B cell (primary cell): ENCODE results near the gene PAFAH2. TPM values are rescaled to one million over a fixed set of nuclear protein-coding genes. Genes with fewer than 3 reads are reported as not detected.

ENCODE experiments used
- ATAC-seq: fragments of 200-7000 bp; cut with Tn5 transposase; one replicate; pipeline ENCODE4 v1.10.0; 2021; ENCODE audit warnings: low read depth, mild to moderate bottlenecking, moderate number of reproducible peaks, moderate library complexity
- CTCF ChIA-PET: fragments of 350-600 bp; sonication (Branson Sonifier 250); formaldehyde crosslinking; loops from one replicate; lab custom pipeline; 2021; ENCODE audit warnings: antibody characterized with exemption, inconsistent platforms; lab: Charles Lee
- POLR2A ChIA-PET: fragments of 350-600 bp; sonication (Branson Sonifier 250); formaldehyde crosslinking; loops from one replicate; lab custom pipeline; 2021; ENCODE audit warnings: antibody characterized with exemption; lab: Charles Lee
- DNase-seq: peaks from one replicate; pipeline ENCODE4 v3.0.0; 2013
- H2AFZ ChIP-seq: 2 replicates; pipeline ENCODE4 v1.6.1; 2012; ENCODE audit warnings: mild to moderate bottlenecking, low read depth, low read length; ENCODE audit not compliant: insufficient read depth, poor library complexity, severe bottlenecking
- H3K27ac ChIP-seq, 2 donors: 1 replicate in 1 of 2; 2 replicates in 1 of 2; pipeline ENCODE4 v1.5.1; 2012 to 2013; ENCODE audit warnings: low read length in 2 of 2, mild to moderate bottlenecking in 2 of 2, moderate library complexity in 1 of 2
- H3K27me3 ChIP-seq, 4 experiments: fragments of 200-600 bp in 1 of 4; sonication (generic) in 1 of 4; replicated peaks in 1 of 4; 1 replicate in 2 of 4; 2 replicates in 2 of 4; pipeline versions ENCODE4 v1.6.1 to v1.7.0; 2013 to 2016; ENCODE audit warnings: low read length in 3 of 4, mild to moderate bottlenecking in 2 of 4, mixed read lengths in 1 of 4, moderate library complexity in 1 of 4; ENCODE audit not compliant: insufficient read depth in 4 of 4, control insufficient read depth in 3 of 4; ENCODE audit errors: control extremely low read depth in 1 of 4
- H3K36me3 ChIP-seq, 2 experiments: replicated peaks in 1 of 2; 1 replicate in 1 of 2; 2 replicates in 1 of 2; pipeline versions ENCODE4 v1.6.1 to v1.7.1; 2013; ENCODE audit warnings: low read length in 1 of 2; ENCODE audit not compliant: insufficient read depth in 2 of 2, control insufficient read depth in 1 of 2; ENCODE audit errors: control extremely low read depth in 1 of 2, extremely low read depth in 1 of 2
- H3K4me1 ChIP-seq, 2 donors: fragments of 200-600 bp in 1 of 2; sonication (generic) in 1 of 2; 1 replicate in 1 of 2; 2 replicates in 1 of 2; pipeline versions ENCODE4 v1.5.1 to v1.6.1; 2013 to 2017; ENCODE audit warnings: low read length in 2 of 2; ENCODE audit not compliant: control insufficient read depth in 2 of 2, insufficient read depth in 2 of 2
- H3K4me2 ChIP-seq: replicated peaks from 2 replicates; pipeline ENCODE3; 2012; ENCODE audit warnings: mild to moderate bottlenecking, low read depth, low read length; ENCODE audit not compliant: poor library complexity, severe bottlenecking
- H3K4me3 ChIP-seq, 5 experiments: fragments of 200-600 bp in 1 of 5; sonication (generic) in 1 of 5; 1 replicate in 3 of 5; 2 replicates in 2 of 5; pipeline versions ENCODE4 v1.5.1 to v1.7.0; 2011 to 2016; ENCODE audit warnings: low read length in 4 of 5, mild to moderate bottlenecking in 4 of 5, low read depth in 2 of 5, control low read depth in 1 of 5, moderate library complexity in 1 of 5; ENCODE audit not compliant: insufficient read depth in 1 of 5; ENCODE audit errors: control extremely low read depth in 1 of 5, extremely low read depth in 1 of 5
- H3K79me2 ChIP-seq: fragments of 200-600 bp; sonication (generic); one replicate; pipeline ENCODE4 v1.6.0; 2016; ENCODE audit warnings: low read length; ENCODE audit not compliant: control insufficient read depth, insufficient read depth
- H3K9ac ChIP-seq: fragments of 200-600 bp; sonication (generic); 2 replicates; pipeline ENCODE4 v1.6.1; 2017; ENCODE audit warnings: mild to moderate bottlenecking, low read length, moderate library complexity
- H3K9me3 ChIP-seq, 3 donors: one replicate each; pipeline versions ENCODE4 v1.6.1 to v1.7.1; 2013; ENCODE audit warnings: low read length in 2 of 3; ENCODE audit not compliant: control insufficient read depth in 2 of 3, insufficient read depth in 1 of 3; ENCODE audit errors: control extremely low read depth in 1 of 3
- H4K20me1 ChIP-seq: 2 replicates; pipeline ENCODE4 v1.6.0; 2012; ENCODE audit warnings: mild to moderate bottlenecking, low read length; ENCODE audit not compliant: insufficient read depth, control insufficient read depth, poor library complexity, severe bottlenecking
- H3K27ac Mint-ChIP-seq: one replicate; pipeline ENCODE4 v1.8.0; 2021; ENCODE audit warnings: mixed read lengths
- H3K27me3 Mint-ChIP-seq: one replicate; pipeline ENCODE4 v1.8.0; 2021; ENCODE audit warnings: mixed read lengths
- H3K4me1 Mint-ChIP-seq: one replicate; pipeline ENCODE4 v1.8.0; 2021; ENCODE audit warnings: mixed read lengths
- H3K4me3 Mint-ChIP-seq: one replicate; pipeline ENCODE4 v1.8.0; 2021; ENCODE audit warnings: mixed read lengths
- H3K9me3 Mint-ChIP-seq: one replicate; pipeline ENCODE4 v1.8.0; 2022; ENCODE audit warnings: mixed read lengths; ENCODE audit not compliant: insufficient read depth
- EZH2 ChIP-seq: IDR thresholded peaks from 2 replicates; pipeline ENCODE4 v1.6.1; 2012; ENCODE audit warnings: borderline replicate concordance, low read depth, mild to moderate bottlenecking, moderate library complexity, low read length; ENCODE audit not compliant: insufficient read depth, poor library complexity, severe bottlenecking
- WGBS: methylation state at CpG from one replicate; pipeline ENCODE4 v1.1.5; 2013; ENCODE audit warnings: missing lambda C conversion rate; ENCODE audit not compliant: insufficient coverage; 5-methylcytosine and 5-hydroxymethylcytosine counted together
- intact Hi-C: fragments of 100-400 bp; cut with micrococcal nuclease; formaldehyde crosslinking; loops from one replicate; pipeline ENCODE4 v1.10.0; 2022
- polyA plus RNA-seq: library from polyadenylated mRNA; depleted of rRNA; stranded (reverse); fragments of >200 nt; gene quantifications from 2 replicates; pipeline ENCODE4 v1.2.3, GENCODE V29; 2012
- total RNA-seq, 2 donors: library from RNA; stranded (reverse); fragments of 120-200 nt in 1 of 2; gene quantifications; 1 replicate in 1 of 2; 2 replicates in 1 of 2; pipeline versions ENCODE4 v1.2.3 to v1.2.4, GENCODE V29; 2013 to 2022
- TF ChIP-seq, protein P1 (sequence below): fragments of 200-600 bp; IDR thresholded peaks from one replicate; pipeline ENCODE4 v1.8.0; 2022; ENCODE audit warnings: antibody characterized with exemption, mild to moderate bottlenecking

PAFAH2 gene
- total and polyA plus RNA-seq, 2 donors (not counting 1 experiment from before 2014, with no cell fraction given), result 5.1 to 8.8 TPM

GRCh38 chr1:26015358-26015757 lies 17.5 kb upstream of the PAFAH2 start:
- CTCF ChIA-PET, result no interaction called here
- ATAC-seq, result no peak

DNA sequence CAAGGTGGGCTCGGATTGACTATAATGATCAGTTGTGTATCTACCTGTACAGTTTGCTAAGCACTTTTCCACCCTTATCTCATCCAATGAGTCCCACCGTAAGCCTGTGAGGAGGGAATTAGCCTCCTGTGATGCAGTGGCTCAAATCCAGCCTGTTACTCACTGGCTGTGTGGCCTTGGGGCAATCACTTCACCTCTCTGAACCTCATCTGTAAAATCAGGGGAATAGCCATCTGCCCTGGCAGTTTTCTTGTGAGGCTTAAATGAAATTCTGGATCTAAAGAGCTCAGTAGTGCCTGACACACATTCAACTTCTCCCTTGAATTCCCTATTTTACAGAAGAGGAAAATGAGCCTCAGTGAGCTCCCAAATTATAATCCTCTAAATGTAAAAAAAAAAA lies 16.3 kb upstream of the PAFAH2 start:
- H3K4me2 ChIP-seq, result no peak overlapping the region
- intact Hi-C loops, result no loop called here
- H3K4me1 Mint-ChIP-seq, result no peaks in the 10 kb centered on the region
- ChIA-PET CTCF (interaction anchor here (0.7 to 1.1 kb wide), 2 partner anchors 9 to 118 kb away, joined by 3 to 4 read pairs; no protein-coding TSS in a partner anchor), POLR2A (no interaction called here)
- TF ChIP-seq EZH2, result no peak
- TF ChIP-seq, protein P1, sequence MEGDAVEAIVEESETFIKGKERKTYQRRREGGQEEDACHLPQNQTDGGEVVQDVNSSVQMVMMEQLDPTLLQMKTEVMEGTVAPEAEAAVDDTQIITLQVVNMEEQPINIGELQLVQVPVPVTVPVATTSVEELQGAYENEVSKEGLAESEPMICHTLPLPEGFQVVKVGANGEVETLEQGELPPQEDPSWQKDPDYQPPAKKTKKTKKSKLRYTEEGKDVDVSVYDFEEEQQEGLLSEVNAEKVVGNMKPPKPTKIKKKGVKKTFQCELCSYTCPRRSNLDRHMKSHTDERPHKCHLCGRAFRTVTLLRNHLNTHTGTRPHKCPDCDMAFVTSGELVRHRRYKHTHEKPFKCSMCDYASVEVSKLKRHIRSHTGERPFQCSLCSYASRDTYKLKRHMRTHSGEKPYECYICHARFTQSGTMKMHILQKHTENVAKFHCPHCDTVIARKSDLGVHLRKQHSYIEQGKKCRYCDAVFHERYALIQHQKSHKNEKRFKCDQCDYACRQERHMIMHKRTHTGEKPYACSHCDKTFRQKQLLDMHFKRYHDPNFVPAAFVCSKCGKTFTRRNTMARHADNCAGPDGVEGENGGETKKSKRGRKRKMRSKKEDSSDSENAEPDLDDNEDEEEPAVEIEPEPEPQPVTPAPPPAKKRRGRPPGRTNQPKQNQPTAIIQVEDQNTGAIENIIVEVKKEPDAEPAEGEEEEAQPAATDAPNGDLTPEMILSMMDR, result no peak
- no peaks in the 10 kb centered on the region for H3K4me1 ChIP-seq
- no peak overlapping the region for H3K27ac ChIP-seq
- no peak overlapping the region for H2AFZ ChIP-seq
- H3K9me3 ChIP-seq, result no peaks in the 10 kb centered on the region
- H3K27me3 ChIP-seq, result no peaks in the 10 kb centered on the region
- H3K4me3 ChIP-seq, result no peak overlapping the region
- H3K79me2 ChIP-seq, result no peaks in the 10 kb centered on the region
- H4K20me1 ChIP-seq, result no peaks in the 10 kb centered on the region
- H3K4me3 Mint-ChIP-seq, result no peak overlapping the region
- ATAC-seq (no peak), DNase-seq (no peak)
- H3K27me3 Mint-ChIP-seq, result no peaks in the 10 kb centered on the region
- no peaks in the 10 kb centered on the region for H3K9me3 Mint-ChIP-seq
- no peaks in the 10 kb centered on the region for H3K36me3 ChIP-seq
- H3K27ac Mint-ChIP-seq, result no peak overlapping the region
- no CpG with 5 or more reads among the region's 2 CpGs for WGBS
- H3K9ac ChIP-seq, result no peak overlapping the region

More at GRCh38 chr1:26015358-26015757, 17.5 kb upstream of the PAFAH2 start:
- peaks cover 0 to 2% (median 0%) of the 10 kb centered on the region in 4 experiments for H3K27me3 ChIP-seq
- WGBS, result 89% methylated on average over 1 of the region's 2 CpGs
- intact Hi-C loops, result no loop called here
- H4K20me1 ChIP-seq, result no peaks in the 10 kb centered on the region
- no peak overlapping the region for H3K4me2 ChIP-seq
- no peak overlapping the region for H2AFZ ChIP-seq
- H3K9ac ChIP-seq, result no peak overlapping the region
- Mint-ChIP-seq H3K4me1 (no peaks in the 10 kb centered on the region), H3K9me3 (no peaks in the 10 kb centered on the region), H3K27me3 (peaks cover 4% of the 10 kb centered on the region), H3K4me3 (no peak overlapping the region), H3K27ac (no peak overlapping the region)
- POLR2A ChIA-PET, result no interaction called here
- no peaks in the 10 kb centered on the region for H3K4me1 ChIP-seq
- H3K9me3 ChIP-seq, result no peaks in the 10 kb centered on the region
- H3K36me3 ChIP-seq, result no peaks in the 10 kb centered on the region
- TF ChIP-seq, protein P1, result no peak
- no peak for TF ChIP-seq EZH2
- no peak overlapping the region for H3K27ac ChIP-seq
- no peak overlapping the region for H3K4me3 ChIP-seq
- DNase-seq, result no peak
- H3K79me2 ChIP-seq, result no peaks in the 10 kb centered on the region
